HepG2 (cell line): ENCODE results near the gene RGS14. TPM values are rescaled to one million over a fixed set of nuclear protein-coding genes. Genes with fewer than 3 reads are reported as not detected.

Source experiments
- ERF ChIP-seq: IDR thresholded peaks from 2 replicates; pipeline ENCODE4 v1.6.1; 2018; ENCODE audit warnings: missing biosample characterization, missing genetic modification reagents
- FOXK2 ChIP-seq: fragments of 450-650 bp; IDR thresholded peaks from 2 replicates; pipeline ENCODE4 v1.6.1; 2016
- HNF4A ChIP-seq: sonication (generic); formaldehyde crosslinking; IDR thresholded peaks from 2 replicates; pipeline ENCODE4 v1.4.0; 2020; ENCODE audit warnings: missing genetic modification reagents
- HNRNPLL ChIP-seq: fragments of 200-400 bp; formaldehyde crosslinking; IDR thresholded peaks from 2 replicates; pipeline ENCODE4 v1.6.1; 2017; ENCODE audit warnings: mild to moderate bottlenecking, low read depth, low read length; ENCODE audit not compliant: poor library complexity, severe bottlenecking
- PAX8 ChIP-seq: sonication (generic); formaldehyde crosslinking; IDR thresholded peaks from 2 replicates; pipeline ENCODE4 v1.8.0; 2022; ENCODE audit warnings: mild to moderate bottlenecking, missing genetic modification reagents, borderline replicate concordance
- POGK ChIP-seq: sonication (generic); formaldehyde crosslinking; conservative IDR thresholded peaks from 2 replicates; pipeline ENCODE4 v1.8.0; 2022; ENCODE audit warnings: mild to moderate bottlenecking, moderate library complexity, missing genetic modification reagents
- SKI ChIP-seq: fragments of 450-650 bp; IDR thresholded peaks from one replicate; pipeline ENCODE4 v1.6.1; 2018; ENCODE audit warnings: mild to moderate bottlenecking; ENCODE audit not compliant: partially characterized antibody
- ZNF274 ChIP-seq: sonication (generic); formaldehyde crosslinking; IDR thresholded peaks from 2 replicates; pipeline ENCODE4 v1.5.1; 2020; ENCODE audit warnings: mild to moderate bottlenecking, missing genetic modification reagents
- ZNF761 ChIP-seq: sonication (generic); formaldehyde crosslinking; conservative IDR thresholded peaks from 2 replicates; pipeline ENCODE4 v1.4.0; 2020; ENCODE audit warnings: mild to moderate bottlenecking, missing genetic modification reagents
- ZNF788 ChIP-seq: sonication (generic); formaldehyde crosslinking; IDR thresholded peaks from 2 replicates; pipeline ENCODE4 v1.5.0; 2020; ENCODE audit warnings: mild to moderate bottlenecking, missing genetic modification reagents, borderline replicate concordance
- ZXDC ChIP-seq: sonication (generic); formaldehyde crosslinking; IDR thresholded peaks from 2 replicates; pipeline ENCODE4 v1.5.0; 2020; ENCODE audit warnings: mild to moderate bottlenecking, missing genetic modification reagents
- polyA plus RNA-seq, 8 experiments: library from polyadenylated mRNA; depleted of rRNA in 3 of 8; stranded (reverse) in 7 of 8; unstranded in 1 of 8; fragments of >200 nt; fragmentation: Illumina TruSeq in 4 of 8; extraction: Trizol in 4 of 8; gene quantifications; 2 replicates each; pipeline versions ENCODE4 v1.2.1 to v1.2.3, GENCODE V29; 2011 to 2016; ENCODE audit warnings: low read depth in 4 of 8, missing spikeins in 1 of 8, mixed read lengths in 1 of 8; ENCODE audit not compliant: insufficient read depth in 1 of 8
- total RNA-seq, 5 experiments: library from RNA; depleted of rRNA; stranded (reverse); fragments of >200 nt; fragmentation: Illumina TruSeq; extraction: Trizol; gene quantifications; 2 replicates each; pipeline ENCODE4 v1.2.3, GENCODE V29; 2016; ENCODE audit warnings: low read depth in 1 of 5
- TF ChIP-seq, protein P1 (sequence below): sonication (generic); formaldehyde crosslinking; IDR thresholded peaks from 2 replicates; pipeline ENCODE4 v1.8.0; 2022; ENCODE audit warnings: mild to moderate bottlenecking, missing genetic modification reagents
- TF ChIP-seq, protein P2 (sequence below): sonication (generic); formaldehyde crosslinking; IDR thresholded peaks from 2 replicates; pipeline ENCODE4 v1.4.0; 2020; ENCODE audit warnings: missing genetic modification reagents
- TF ChIP-seq, protein P3 (sequence below), 2 experiments: sonication (generic) in 1 of 2; formaldehyde crosslinking in 1 of 2; IDR thresholded peaks; 2 replicates each; pipeline versions ENCODE4 v1.6.1 to v1.9.0; 2014 to 2022; ENCODE audit warnings: antibody characterized with exemption in 1 of 2, borderline replicate concordance in 1 of 2, inconsistent platforms in 1 of 2, low read depth in 1 of 2, missing genetic modification reagents in 1 of 2

The RGS14 gene
- total and polyA plus RNA-seq, 2 of the 13 experiments (the other 11 are each of a cell fraction or from before 2014, with no cell fraction given) = 11.1 to 17.2 TPM

GRCh38 chr5:177366528-177367322 is 9.0 kb downstream of the RGS14 start (continued):
- TF ChIP-seq ERF (CRISPR knock-in tag) = peak; percentile 70; the same call in 1 of the 2 replicates
- TF ChIP-seq ZNF761 (CRISPR knock-in tag) = no peak
- peak; percentile 49; the same call in 1 of the 2 replicates for TF ChIP-seq ZNF274
- no peak for TF ChIP-seq SKI
- TF ChIP-seq HNF4A (CRISPR knock-in tag) = peak; percentile 15; the same call in 1 of the 2 replicates
- TF ChIP-seq, protein P1, sequence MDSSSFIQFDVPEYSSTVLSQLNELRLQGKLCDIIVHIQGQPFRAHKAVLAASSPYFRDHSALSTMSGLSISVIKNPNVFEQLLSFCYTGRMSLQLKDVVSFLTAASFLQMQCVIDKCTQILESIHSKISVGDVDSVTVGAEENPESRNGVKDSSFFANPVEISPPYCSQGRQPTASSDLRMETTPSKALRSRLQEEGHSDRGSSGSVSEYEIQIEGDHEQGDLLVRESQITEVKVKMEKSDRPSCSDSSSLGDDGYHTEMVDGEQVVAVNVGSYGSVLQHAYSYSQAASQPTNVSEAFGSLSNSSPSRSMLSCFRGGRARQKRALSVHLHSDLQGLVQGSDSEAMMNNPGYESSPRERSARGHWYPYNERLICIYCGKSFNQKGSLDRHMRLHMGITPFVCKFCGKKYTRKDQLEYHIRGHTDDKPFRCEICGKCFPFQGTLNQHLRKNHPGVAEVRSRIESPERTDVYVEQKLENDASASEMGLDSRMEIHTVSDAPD = no peak
- TF ChIP-seq FOXK2 = no peak
- TF ChIP-seq PAX8 (CRISPR knock-in tag) = peak; percentile 43; the same call in 1 of the 2 replicates
- TF ChIP-seq ZXDC (CRISPR knock-in tag) = no peak
- TF ChIP-seq HNRNPLL = peak; percentile 59
- TF ChIP-seq, protein P2, sequence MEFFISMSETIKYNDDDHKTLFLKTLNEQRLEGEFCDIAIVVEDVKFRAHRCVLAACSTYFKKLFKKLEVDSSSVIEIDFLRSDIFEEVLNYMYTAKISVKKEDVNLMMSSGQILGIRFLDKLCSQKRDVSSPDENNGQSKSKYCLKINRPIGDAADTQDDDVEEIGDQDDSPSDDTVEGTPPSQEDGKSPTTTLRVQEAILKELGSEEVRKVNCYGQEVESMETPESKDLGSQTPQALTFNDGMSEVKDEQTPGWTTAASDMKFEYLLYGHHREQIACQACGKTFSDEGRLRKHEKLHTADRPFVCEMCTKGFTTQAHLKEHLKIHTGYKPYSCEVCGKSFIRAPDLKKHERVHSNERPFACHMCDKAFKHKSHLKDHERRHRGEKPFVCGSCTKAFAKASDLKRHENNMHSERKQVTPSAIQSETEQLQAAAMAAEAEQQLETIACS (CRISPR knock-in tag) = no peak
- TF ChIP-seq POGK (CRISPR knock-in tag) = no peak
- TF ChIP-seq, protein P3, sequence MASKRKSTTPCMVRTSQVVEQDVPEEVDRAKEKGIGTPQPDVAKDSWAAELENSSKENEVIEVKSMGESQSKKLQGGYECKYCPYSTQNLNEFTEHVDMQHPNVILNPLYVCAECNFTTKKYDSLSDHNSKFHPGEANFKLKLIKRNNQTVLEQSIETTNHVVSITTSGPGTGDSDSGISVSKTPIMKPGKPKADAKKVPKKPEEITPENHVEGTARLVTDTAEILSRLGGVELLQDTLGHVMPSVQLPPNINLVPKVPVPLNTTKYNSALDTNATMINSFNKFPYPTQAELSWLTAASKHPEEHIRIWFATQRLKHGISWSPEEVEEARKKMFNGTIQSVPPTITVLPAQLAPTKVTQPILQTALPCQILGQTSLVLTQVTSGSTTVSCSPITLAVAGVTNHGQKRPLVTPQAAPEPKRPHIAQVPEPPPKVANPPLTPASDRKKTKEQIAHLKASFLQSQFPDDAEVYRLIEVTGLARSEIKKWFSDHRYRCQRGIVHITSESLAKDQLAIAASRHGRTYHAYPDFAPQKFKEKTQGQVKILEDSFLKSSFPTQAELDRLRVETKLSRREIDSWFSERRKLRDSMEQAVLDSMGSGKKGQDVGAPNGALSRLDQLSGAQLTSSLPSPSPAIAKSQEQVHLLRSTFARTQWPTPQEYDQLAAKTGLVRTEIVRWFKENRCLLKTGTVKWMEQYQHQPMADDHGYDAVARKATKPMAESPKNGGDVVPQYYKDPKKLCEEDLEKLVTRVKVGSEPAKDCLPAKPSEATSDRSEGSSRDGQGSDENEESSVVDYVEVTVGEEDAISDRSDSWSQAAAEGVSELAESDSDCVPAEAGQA (IDR thresholded peaks at IDR 0.05; ENCODE audit: low read depth) = no peak
- TF ChIP-seq, protein P3 (CRISPR knock-in tag; IDR thresholded peaks at IDR 0.05; ENCODE audit: borderline replicate concordance) = no peak
- TF ChIP-seq ZNF788 (CRISPR knock-in tag) = peak; percentile 64; the same call in 1 of the 2 replicates
